Activated naive CD4-positive, alpha-beta T cell treated with Interleukin-2 at 50 U/mL for 16 hours (primary cell): ENCODE results near the gene HSH2D.

ENCODE experiments used
- DNase-seq: peaks from one replicate; pipeline ENCODE4 v3.0.0-alpha.2; 2020

Gene HSH2D

GRCh38 chr19:16198370-16198651 is 54.8 kb downstream of the HSH2D start:
- DNase-seq, result no peak

DNA sequence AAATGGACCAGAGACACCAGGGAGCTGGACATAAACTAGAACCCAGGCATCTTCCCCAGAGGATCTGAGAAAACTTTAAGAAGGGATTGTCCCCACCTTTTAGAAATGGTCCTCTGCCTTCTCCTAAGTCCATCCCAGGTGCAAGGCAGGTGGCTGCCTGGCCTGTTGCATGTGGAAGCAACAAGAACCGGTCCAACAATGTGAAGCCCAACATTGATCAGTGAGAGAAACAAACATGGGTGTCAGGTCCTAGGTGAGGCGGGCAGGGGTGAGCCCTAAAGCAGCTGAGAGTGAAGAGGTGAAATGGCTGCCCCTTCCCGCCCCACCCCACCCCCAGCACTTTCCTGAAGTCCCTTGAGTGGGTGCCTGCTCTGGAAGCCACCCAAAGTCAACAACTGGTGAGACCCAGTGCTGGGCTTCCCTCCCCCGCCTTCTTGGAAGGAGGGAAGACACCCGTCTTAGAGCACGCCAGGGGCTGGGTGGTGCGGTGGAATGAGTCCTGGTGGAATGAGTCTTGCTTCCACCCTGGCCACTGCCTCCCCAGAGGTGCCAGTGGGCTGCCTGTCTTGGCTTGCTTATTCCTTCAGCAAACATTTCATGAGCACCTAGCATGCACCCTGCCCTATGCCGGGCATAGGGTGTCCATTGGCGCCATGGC is 55.9 kb downstream of the HSH2D start:
- no peak for DNase-seq

DNA sequence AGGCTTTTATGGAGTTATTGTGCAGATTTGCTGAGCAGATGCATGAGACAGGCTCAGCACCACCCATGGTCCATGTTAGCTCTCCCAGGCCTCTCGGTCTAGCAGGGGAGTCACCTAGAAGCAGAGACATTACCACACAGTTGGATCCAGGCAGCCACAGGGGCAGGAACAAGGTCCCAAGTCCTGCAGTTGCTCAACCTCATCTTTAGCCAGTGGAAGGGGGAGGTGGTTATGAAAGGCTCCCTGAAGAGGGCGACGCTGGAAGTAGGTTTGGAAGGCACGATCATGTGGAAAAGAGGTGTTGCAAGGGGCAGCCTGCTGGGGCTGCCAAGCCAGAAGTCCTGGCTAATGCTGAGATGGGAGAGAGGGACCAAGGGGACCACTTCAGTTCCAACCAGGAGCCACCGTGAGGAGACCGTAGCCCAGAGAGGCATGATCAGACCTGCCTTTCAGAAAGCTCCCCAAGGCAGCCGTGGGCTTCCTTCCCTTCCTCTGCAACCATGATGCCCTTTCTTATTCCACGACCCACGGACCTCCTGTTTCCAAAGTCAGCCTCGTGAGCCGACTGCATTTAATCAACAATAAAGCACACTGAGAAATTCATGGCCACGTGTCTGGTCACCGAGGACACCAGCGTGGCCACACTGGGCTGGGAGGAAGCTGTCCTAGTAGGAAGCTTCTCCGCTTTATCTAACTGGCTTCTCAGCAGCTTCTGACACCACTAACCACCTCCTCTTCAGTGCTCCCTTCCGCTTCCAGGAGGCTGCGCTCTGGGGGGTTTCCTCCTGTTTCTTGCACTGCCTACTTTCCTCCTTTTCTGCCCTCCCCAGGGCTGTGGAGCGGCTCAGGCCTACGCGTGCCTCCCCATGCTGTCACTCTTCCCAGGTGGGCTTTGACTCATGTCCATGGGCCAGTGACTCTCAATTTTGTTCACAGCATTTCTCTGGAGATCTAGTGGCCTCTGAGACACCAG is 56.8 kb downstream of the HSH2D start:
- DNase-seq, result no peak

DNA sequence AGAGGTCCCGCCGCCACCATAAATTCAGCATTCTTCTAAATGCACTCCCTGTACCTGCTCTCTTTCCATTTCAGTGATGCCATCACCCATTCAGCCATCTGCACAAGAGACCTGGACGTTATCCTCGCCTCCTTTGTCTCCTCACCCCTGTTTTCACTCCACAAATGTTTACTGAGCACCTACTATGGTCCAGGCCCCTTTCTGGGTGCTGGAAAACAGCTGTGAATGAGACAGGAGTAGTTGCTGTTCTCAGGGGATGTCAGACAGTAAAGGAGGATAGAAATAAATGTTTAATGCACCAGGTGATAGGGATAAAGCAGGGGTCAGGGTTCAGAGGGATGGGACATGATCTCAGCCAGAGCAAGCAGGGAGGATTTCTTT is 57.5 kb downstream of the HSH2D start:
- DNase-seq, result no peak

DNA sequence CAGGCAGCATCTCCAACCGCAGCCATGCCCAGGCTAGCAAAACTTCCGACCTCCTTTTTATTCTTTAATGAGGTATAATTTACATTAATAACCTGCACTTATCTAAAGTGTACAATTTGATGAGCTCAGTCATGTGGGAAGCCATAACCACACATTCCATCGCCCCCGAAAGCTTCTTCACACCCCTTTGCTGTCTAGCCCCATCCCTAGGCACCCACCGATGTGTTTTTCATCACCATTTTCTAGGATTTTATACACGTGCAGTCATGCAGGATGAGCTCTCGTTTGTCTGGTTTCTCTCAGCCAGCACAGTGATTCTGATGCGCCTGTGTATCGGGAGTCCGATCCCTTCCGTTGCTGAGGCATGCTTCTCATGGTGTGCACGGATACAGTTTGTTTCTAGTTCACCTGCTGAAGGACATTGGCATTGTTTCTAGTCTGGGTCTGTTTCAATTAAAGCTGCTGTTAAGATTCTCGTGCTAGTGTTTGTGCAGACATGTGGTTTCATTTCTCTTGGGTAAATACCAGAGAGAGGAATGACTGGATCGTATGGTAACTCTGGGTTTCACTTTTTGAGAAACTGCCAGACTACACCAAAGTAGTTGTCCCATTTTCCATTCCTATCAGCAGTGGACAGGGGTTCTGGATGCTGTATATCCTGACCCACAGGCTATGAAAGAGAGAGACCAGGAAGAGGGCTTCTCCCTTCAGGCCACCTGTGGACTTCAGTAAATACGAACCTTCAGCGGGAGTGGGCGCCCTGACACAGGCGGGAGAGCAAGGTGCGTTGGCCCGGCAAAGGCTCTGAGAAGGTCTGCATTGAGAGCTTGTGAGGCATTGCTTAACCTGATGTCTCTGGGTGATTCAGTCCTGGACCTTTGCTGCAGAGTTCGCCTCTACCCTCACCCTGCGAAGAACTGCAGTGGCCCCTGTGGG is 59.1 kb downstream of the HSH2D start:
- no peak for DNase-seq

DNA sequence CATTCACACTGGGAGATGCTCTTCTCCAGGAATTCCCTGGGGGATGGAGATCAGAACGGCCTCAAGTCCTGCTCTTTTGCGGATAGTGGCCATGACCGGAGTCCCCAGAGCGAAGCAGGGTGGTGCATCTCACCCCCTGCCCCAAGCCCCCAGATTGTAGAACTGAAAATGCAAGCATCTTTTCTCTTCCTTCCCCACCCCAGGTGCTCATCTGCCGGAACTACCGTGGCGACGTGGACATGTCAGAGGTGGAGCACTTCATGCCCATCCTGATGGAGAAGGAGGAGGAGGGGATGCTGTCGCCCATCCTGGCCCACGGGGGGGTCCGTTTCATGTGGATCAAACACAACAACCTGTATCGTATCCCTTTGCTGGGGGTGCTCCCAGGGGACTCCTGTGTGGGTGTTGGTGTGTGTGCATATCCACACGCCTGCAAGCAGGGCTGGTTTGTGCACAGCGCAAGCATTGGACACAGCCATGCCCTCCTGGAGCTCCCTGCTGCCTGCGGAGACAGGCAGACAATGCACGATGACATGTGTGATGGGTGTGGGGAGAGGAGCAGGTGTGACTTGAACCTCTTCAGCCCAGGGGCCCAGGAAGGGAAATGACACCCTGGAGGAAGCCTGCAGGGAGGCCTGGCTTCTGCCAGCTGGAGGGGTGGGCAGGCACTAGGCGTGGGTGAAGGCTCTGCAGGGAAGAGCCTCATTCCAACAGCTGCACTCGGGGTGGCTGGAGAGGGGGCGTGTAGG is 59.9 kb downstream of the HSH2D start:
- DNase-seq, result no peak

GRCh38 chr19:16204005-16204294 is 60.5 kb downstream of the HSH2D start:
- no peak for DNase-seq

GRCh38 chr19:16205205-16206045 is 61.9 kb downstream of the HSH2D start:
- no peak for DNase-seq

DNA sequence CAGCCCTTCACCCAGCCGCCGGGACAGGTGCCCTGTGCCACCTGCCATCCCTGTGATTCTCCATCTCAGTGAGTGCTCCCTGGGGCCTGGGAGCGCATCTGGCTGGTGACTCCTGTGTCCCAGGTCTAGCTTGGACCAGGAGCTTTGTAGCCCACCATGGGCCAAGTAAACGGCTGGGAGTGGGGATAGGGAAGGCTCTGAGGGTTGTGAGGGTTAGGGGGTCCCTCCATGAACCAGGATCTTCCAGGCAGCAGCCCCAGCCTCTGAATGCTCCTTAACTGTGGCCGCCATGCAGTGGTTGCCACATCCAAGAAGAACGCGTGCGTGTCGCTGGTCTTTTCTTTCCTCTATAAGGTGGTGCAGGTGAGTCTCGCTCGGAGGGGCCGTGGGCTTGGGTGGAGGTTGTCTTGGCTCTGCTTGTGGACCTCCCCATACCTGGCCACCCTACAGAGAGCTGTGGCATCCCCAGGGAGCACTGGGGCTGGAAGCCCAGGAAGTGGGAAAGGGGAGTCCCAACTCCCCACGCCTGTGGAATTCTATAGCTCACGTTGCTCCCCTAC is 62.6 kb downstream of the HSH2D start:
- no peak for DNase-seq

GRCh38 chr19:16206637-16207036 is 63.2 kb downstream of the HSH2D start:
- DNase-seq, result no peak

GRCh38 chr19:16207063-16207462 is 63.6 kb downstream of the HSH2D start:
- DNase-seq, result no peak

DNA sequence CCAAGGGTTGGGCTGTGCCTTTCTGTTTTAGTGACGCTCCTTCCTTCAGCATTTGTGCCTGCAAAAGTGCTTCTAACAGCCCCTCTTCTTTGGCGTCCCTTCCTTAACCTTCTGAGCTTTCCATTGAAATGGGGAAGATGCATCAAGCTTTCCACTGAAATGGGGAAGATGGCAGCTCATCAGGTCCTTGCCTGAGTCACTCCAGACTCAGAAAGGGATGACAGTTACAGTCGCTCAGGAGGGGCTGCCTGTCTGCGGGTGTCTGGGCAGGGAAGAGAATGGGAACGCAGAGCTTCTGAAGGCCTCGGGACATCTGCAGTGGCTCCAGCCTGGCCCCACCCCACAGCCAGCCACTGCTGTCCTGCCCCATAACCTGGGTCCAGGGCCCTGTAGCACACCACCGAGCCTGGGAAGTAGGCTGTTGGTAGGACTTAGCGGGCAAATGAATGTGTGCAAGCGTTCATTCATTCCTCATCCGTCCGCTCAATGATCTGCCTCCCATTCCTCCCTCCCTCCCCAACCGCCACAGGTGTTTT is 64.1 kb downstream of the HSH2D start:
- no peak for DNase-seq
